GM12891 (cell line): ENCODE measurements around the gene AGBL1.

Experiments used
- DNase-seq: peaks from one replicate; pipeline ENCODE4 v3.0.0; 2011; ENCODE audit warnings: low spot score; ENCODE audit not compliant: insufficient read length
- FAIRE-seq: peaks from 2 replicates; lab custom pipeline; 2011; peaks lifted over from hg19 to GRCh38; lab: Jason Lieb, UNC
- PAX5 ChIP-seq: IDR thresholded peaks from 2 replicates; pipeline ENCODE4 v1.6.1; 2011; ENCODE audit warnings: low read length, moderate library complexity, mild to moderate bottlenecking; ENCODE audit not compliant: insufficient read depth, severe bottlenecking
- POLR2A ChIP-seq: IDR thresholded peaks from 2 replicates; pipeline ENCODE4 v1.6.1; 2011; ENCODE audit warnings: low read depth, low read length, control low read depth
- POLR2AphosphoS5 ChIP-seq: IDR thresholded peaks from 2 replicates; pipeline ENCODE4 v1.6.1; 2011; ENCODE audit warnings: low read depth, low read length, control low read depth
- POU2F2 ChIP-seq: IDR thresholded peaks from 2 replicates; pipeline ENCODE4 v1.6.1; 2011; ENCODE audit warnings: low read depth, mild to moderate bottlenecking, control low read depth, low read length, moderate library complexity
- SPI1 ChIP-seq: IDR thresholded peaks from 2 replicates; pipeline ENCODE4 v1.6.1; 2011; ENCODE audit warnings: low read depth, low read length, control low read depth
- TAF1 ChIP-seq: IDR thresholded peaks from 2 replicates; pipeline ENCODE4 v1.6.1; 2011; ENCODE audit warnings: low read depth, low read length, control low read depth

Gene AGBL1

GRCh38 chr15:86125775-86126174 is 46.1 kb downstream of the AGBL1 start:
- no peak for FAIRE-seq
- TF ChIP-seq SPI1, result no peak
- TF ChIP-seq POU2F2, result no peak
- no peak for TF ChIP-seq TAF1
- TF ChIP-seq POLR2AphosphoS5, result no peak
- TF ChIP-seq POLR2A, result no peak
- no peak for TF ChIP-seq PAX5
- no peak for DNase-seq

GRCh38 chr15:86127547-86127946 is 47.9 kb downstream of the AGBL1 start:
- no peak for DNase-seq
- no peak for FAIRE-seq
- TF ChIP-seq POLR2AphosphoS5 (no peak), TAF1 (no peak), POLR2A (no peak), SPI1 (no peak), POU2F2 (no peak), PAX5 (no peak)

GRCh38 chr15:86135041-86135440 is 55.4 kb downstream of the AGBL1 start:
- TF ChIP-seq POU2F2 (no peak), SPI1 (no peak), TAF1 (no peak), POLR2AphosphoS5 (no peak), PAX5 (no peak), POLR2A (no peak)
- DNase-seq (no peak), FAIRE-seq (no peak)

- TF ChIP-seq PAX5, result no peak
- no peak for TF ChIP-seq POU2F2
- TF ChIP-seq TAF1, result no peak
- TF ChIP-seq POLR2A, result no peak
- no peak for TF ChIP-seq SPI1
- no peak for TF ChIP-seq POLR2AphosphoS5
- FAIRE-seq, result no peak
- no peak for DNase-seq
Observed at GRCh38 chr15:86136861-86137260, 57.2 kb downstream of the AGBL1 start.

- TF ChIP-seq POU2F2 (no peak), PAX5 (no peak), POLR2AphosphoS5 (no peak), POLR2A (no peak), TAF1 (no peak), SPI1 (no peak)
- FAIRE-seq, result no peak
- DNase-seq, result no peak
Observed at GRCh38 chr15:86138798-86139197, 59.1 kb downstream of the AGBL1 start.

GRCh38 chr15:86139828-86140227 is 60.2 kb downstream of the AGBL1 start:
- DNase-seq (no peak), FAIRE-seq (no peak)
- TF ChIP-seq POLR2A, result no peak
- no peak for TF ChIP-seq POLR2AphosphoS5
- no peak for TF ChIP-seq PAX5
- no peak for TF ChIP-seq TAF1
- TF ChIP-seq SPI1, result no peak
- no peak for TF ChIP-seq POU2F2

GRCh38 chr15:86154705-86155104 is 75.0 kb downstream of the AGBL1 start:
- DNase-seq, result no peak
- no peak for FAIRE-seq
- TF ChIP-seq POU2F2 (no peak), SPI1 (no peak), TAF1 (no peak), POLR2AphosphoS5 (no peak), POLR2A (no peak), PAX5 (no peak)

- TF ChIP-seq POLR2A (no peak), POLR2AphosphoS5 (no peak), POU2F2 (no peak)
Observed at GRCh38 chr15:86155551-86155950, 75.9 kb downstream of the AGBL1 start.

GRCh38 chr15:86157606-86158293 is 78.1 kb downstream of the AGBL1 start:
- no peak for FAIRE-seq
- DNase-seq, result no peak
- TF ChIP-seq TAF1 (no peak), SPI1 (no peak), POLR2A (no peak), POU2F2 (no peak), PAX5 (no peak), POLR2AphosphoS5 (no peak)

More at GRCh38 chr15:86155551-86155950, 75.9 kb downstream of the AGBL1 start:
- FAIRE-seq (no peak), DNase-seq (no peak)

GRCh38 chr15:86159468-86159867 is 79.8 kb downstream of the AGBL1 start:
- TF ChIP-seq POLR2AphosphoS5, result no peak
- TF ChIP-seq POLR2A, result no peak
- no peak for TF ChIP-seq POU2F2
- TF ChIP-seq PAX5, result no peak
- no peak for TF ChIP-seq SPI1
- no peak for TF ChIP-seq TAF1
- DNase-seq, result no peak
- FAIRE-seq, result no peak

- TF ChIP-seq POU2F2 (no peak), PAX5 (no peak), TAF1 (no peak), SPI1 (no peak), POLR2A (no peak), POLR2AphosphoS5 (no peak)
- FAIRE-seq (no peak), DNase-seq (no peak)
Observed at GRCh38 chr15:86161250-86161649, 81.6 kb downstream of the AGBL1 start.
